Measurements from ENCODE around the gene FHDC1.

FHDC1 gene

DNA sequence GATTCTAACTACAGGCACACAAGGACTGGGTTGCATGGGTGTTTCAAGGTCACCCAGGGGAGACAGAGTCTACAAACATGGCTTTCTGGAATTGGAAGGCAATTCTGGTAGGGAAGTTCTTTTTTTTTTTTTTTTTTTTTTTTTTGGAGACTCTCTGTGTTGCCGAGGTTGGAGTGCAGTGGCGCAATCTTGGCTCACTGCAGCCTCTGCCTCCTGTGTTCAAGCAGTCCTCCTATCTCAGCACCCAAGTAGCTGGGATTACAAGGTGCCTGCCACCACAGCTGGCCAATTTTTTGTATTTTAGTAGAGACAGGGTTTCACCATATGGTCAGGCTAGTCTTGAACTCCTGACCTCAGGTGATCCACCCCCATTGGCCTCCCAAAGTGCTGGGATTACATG is 16.3 kb upstream of the FHDC1 start:
- DNase-seq (ENCODE audit: insufficient read length, low spot score), result no peak
- FAIRE-seq, result no peak
- TF ChIP-seq, protein P1, sequence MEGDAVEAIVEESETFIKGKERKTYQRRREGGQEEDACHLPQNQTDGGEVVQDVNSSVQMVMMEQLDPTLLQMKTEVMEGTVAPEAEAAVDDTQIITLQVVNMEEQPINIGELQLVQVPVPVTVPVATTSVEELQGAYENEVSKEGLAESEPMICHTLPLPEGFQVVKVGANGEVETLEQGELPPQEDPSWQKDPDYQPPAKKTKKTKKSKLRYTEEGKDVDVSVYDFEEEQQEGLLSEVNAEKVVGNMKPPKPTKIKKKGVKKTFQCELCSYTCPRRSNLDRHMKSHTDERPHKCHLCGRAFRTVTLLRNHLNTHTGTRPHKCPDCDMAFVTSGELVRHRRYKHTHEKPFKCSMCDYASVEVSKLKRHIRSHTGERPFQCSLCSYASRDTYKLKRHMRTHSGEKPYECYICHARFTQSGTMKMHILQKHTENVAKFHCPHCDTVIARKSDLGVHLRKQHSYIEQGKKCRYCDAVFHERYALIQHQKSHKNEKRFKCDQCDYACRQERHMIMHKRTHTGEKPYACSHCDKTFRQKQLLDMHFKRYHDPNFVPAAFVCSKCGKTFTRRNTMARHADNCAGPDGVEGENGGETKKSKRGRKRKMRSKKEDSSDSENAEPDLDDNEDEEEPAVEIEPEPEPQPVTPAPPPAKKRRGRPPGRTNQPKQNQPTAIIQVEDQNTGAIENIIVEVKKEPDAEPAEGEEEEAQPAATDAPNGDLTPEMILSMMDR (IDR thresholded peaks at IDR 0.05; ENCODE audit: insufficient read depth, missing control alignments), result no peak

DNA sequence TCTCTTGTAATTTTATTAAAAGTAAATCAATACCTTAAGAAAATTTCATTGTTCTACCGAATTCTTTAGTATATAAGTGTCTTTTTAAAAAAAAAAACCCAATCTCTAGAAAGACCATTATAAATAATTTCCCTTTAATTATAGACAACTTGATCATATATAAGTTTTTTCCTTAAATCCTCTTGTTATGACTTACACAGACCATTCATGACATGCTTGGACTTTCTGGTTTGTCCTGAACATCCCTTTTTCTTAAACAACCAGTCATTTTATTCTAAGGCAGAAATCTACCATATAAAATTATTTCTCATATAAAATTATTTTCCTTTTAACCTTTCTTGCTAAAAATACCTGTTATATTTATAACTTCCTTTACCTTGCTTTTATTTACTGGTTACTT is 15.4 kb upstream of the FHDC1 start:
- FAIRE-seq, result no peak
- no peak for DNase-seq (ENCODE audit: insufficient read length, low spot score)
- TF ChIP-seq, protein P1 (IDR thresholded peaks at IDR 0.05; ENCODE audit: insufficient read depth, missing control alignments), result no peak

DNA sequence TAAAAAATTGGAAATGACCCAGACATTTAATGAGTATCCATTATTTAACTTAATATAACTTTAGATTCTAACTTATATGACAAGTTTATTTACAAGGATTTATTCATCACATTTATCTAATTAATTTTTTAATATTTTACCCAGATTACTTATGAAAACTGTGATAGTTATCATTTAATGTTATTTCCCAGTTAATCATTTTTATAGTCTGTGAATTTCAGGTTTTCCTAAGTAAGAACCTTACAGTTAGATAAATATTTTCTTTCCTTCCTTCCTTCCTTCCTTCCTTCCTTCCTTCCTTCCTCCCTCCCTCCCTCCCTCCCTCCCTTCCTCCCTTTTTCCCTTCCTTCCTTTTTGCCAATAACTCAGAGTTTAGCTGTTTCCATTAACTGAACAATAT is 14.8 kb upstream of the FHDC1 start:
- no peak for FAIRE-seq
- no peak for DNase-seq (ENCODE audit: insufficient read length, low spot score)
- TF ChIP-seq, protein P1 (IDR thresholded peaks at IDR 0.05; ENCODE audit: insufficient read depth, missing control alignments), result no peak

DNA sequence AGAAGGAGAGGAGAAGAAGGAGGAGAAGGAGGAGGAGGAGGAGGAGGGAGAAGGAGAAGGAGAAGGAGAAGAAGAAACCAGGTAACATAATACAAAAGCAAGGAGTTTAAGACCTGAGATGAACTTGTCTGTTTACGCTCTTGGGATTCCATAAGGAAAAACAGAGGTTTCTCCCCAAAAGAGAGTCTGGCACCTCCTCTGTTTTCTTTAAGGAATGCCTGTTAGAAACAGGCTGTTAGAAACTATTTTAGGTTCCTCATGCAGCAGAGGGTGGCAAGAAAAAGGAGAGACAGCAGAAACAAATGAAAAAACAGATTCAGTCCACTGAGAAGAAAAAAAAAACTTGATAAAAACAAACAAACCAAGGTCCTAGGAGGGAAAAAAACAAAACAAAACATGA is 10.3 kb upstream of the FHDC1 start:
- DNase-seq (ENCODE audit: insufficient read length, low spot score) (no peak), FAIRE-seq (no peak)
- TF ChIP-seq, protein P1 (IDR thresholded peaks at IDR 0.05; ENCODE audit: insufficient read depth, missing control alignments), result no peak

DNA sequence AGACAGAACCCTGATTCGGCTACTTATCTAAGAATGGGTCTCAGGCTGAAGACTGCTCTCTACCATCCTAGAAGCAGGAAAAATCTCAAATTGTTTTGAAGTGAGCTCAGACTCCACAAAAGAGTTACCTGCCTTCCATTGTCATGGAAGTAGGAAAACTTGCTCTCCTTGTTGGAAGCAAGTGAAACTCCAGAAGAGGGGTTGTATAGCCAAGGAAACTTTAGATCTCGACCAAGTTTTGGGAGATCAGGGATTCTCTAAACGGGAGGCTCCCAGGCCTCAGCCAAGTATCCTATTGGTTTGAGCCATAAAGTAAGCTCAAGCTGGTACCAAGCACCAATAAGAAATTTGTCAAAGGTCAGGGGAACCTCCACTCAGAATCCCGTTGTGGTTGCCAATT is 9.2 kb upstream of the FHDC1 start:
- TF ChIP-seq, protein P1 (IDR thresholded peaks at IDR 0.05; ENCODE audit: insufficient read depth, missing control alignments), result no peak
- DNase-seq (ENCODE audit: insufficient read length, low spot score) (no peak), FAIRE-seq (no peak)

DNA sequence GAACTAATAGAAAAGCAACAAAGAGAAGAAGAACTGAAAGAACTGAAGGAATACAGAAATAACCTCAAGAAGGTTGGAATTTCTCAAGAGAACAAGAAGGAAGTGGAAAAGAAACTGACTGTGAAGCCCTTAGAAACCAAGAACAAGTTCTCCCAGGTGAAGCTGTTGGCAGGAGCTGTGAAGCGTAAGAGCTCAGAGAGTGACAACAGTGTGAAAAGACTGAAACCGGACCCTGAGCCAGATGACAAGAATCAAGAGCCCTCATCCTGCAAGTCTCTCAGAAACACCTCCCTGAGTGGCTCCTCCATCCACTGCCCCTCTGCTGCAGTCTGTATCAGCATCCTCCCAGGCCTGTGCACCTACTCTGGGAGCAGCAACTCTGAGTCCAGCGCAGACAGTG is 8.4 kb upstream of the FHDC1 start:
- TF ChIP-seq, protein P1 (IDR thresholded peaks at IDR 0.05; ENCODE audit: insufficient read depth, missing control alignments), result no peak
- FAIRE-seq, result no peak
- no peak for DNase-seq (ENCODE audit: insufficient read length, low spot score)

DNA sequence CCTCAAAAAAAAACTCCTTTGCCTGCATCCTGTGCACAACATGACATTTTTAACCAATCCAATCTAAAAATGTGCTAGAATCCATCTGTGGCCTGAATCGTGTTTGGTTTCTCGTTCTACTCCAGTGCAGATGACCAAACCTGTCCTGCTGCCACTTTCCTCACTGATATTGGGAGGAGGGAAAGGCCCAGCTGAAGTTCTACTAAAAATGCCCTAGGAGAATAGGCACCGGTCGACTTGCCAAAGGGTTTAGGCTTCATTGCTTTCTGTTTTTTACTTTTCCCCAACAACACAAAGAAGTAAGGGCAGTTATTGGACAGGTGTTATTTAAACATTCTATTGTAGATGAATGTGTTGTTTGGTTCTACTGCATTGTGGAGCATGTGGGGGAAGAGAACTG is 7.8 kb upstream of the FHDC1 start:
- FAIRE-seq, result no peak

More for the DNA sequence above, 7.8 kb upstream of the FHDC1 start:
- TF ChIP-seq, protein P1 (IDR thresholded peaks at IDR 0.05; ENCODE audit: insufficient read depth, missing control alignments), result no peak
- DNase-seq (ENCODE audit: insufficient read length, low spot score), result no peak
